Fibroblast of peridontal ligament (primary cell): ENCODE results near the gene RNASE4.
"Not testable (repeated sequence)": the region's sequence is repeated elsewhere in the genome, so short reads cannot be mapped to it uniquely, and the experiment has no call there.

Source experiments
- DNase-seq: peaks from one replicate; pipeline ENCODE4 v3.0.0-alpha.2; 2010; ENCODE audit errors: extremely low read depth

RNASE4 gene

GRCh38 chr14:20683891-20684661, at the start of gene RNASE4:
TSS of gene RNASE4 (plus strand) at chr14:20684560. CDS start at chr14:20699372, 14,812 bp downstream.
- DNase-seq, result peak; percentile 93

- no peak for DNase-seq
Observed at GRCh38 chr14:20641591-20641990, 42.8 kb upstream of the RNASE4 start, which contains the start of gene OR6S1. TSS of gene OR6S1 (minus strand) at chr14:20641691. CDS start at chr14:20641691, 0 bp downstream.

GRCh38 chr14:20642182-20642581, 42.2 kb upstream of the RNASE4 start:
- DNase-seq, result no peak

GRCh38 chr14:20642755-20643154, 41.6 kb upstream of the RNASE4 start:
- DNase-seq, result not testable (repeated sequence)

- no peak for DNase-seq
Observed at GRCh38 chr14:20644520-20644919, 39.8 kb upstream of the RNASE4 start.

GRCh38 chr14:20645481-20645880, 38.9 kb upstream of the RNASE4 start:
- DNase-seq, result no peak

- peak; percentile 74 for DNase-seq
Observed at GRCh38 chr14:20652996-20653975, 31.1 kb upstream of the RNASE4 start.

GRCh38 chr14:20655851-20656250, 28.5 kb upstream of the RNASE4 start:
- no peak for DNase-seq

GRCh38 chr14:20656274-20656673, 28.1 kb upstream of the RNASE4 start:
- DNase-seq, result no peak

- DNase-seq, result no peak
Observed at GRCh38 chr14:20657216-20658211, 26.8 kb upstream of the RNASE4 start.

- DNase-seq, result no peak
Observed at GRCh38 chr14:20658246-20658645, 26.1 kb upstream of the RNASE4 start.

GRCh38 chr14:20659336-20659735, 25.0 kb upstream of the RNASE4 start:
- no peak for DNase-seq

- no peak for DNase-seq
Observed at GRCh38 chr14:20659813-20660395, 24.5 kb upstream of the RNASE4 start.

GRCh38 chr14:20661197-20661596, 23.2 kb upstream of the RNASE4 start:
- no peak for DNase-seq

GRCh38 chr14:20662968-20663732, 21.2 kb upstream of the RNASE4 start:
- DNase-seq, result peak; percentile 55

- DNase-seq, result not testable (repeated sequence)
Observed at GRCh38 chr14:20666400-20666961, 17.9 kb upstream of the RNASE4 start.

- DNase-seq, result no peak
Observed at GRCh38 chr14:20667957-20668356, 16.4 kb upstream of the RNASE4 start.

GRCh38 chr14:20668969-20669368, 15.4 kb upstream of the RNASE4 start:
- no peak for DNase-seq

- DNase-seq, result no peak
Observed at GRCh38 chr14:20671597-20672283, 12.6 kb upstream of the RNASE4 start.
